Fibroblast of mammary gland (primary cell): ENCODE measurements around the gene NNT.

Experiments
- DNase-seq: peaks from one replicate; pipeline ENCODE4 v3.0.0-alpha.2; 2010; ENCODE audit warnings: low read depth
- H3K4me3 ChIP-seq: 2 replicates; pipeline ENCODE4 v1.5.1; 2011; ENCODE audit warnings: low read depth, mild to moderate bottlenecking, low read length, moderate library complexity; ENCODE audit not compliant: control insufficient read depth
- CTCF ChIP-seq: conservative IDR thresholded peaks from 2 replicates; pipeline ENCODE4 v1.5.1; 2011; ENCODE audit warnings: low read depth, low read length, inconsistent platforms; ENCODE audit not compliant: control insufficient read depth, insufficient read depth

The NNT gene

GRCh38 chr5:43560128-43560527 lies 42.9 kb upstream of the NNT start:
- TF ChIP-seq CTCF: no peak
- DNase-seq: peak; percentile 58
- H3K4me3 ChIP-seq: no peak overlapping the region

GRCh38 chr5:43561356-43561755 lies 41.6 kb upstream of the NNT start:
- H3K4me3 ChIP-seq: no peak overlapping the region
- no peak for TF ChIP-seq CTCF
- DNase-seq: peak; percentile 42

- no peak for TF ChIP-seq CTCF
- no peak overlapping the region for H3K4me3 ChIP-seq
- DNase-seq: no peak
Measured at GRCh38 chr5:43563321-43563720, 39.7 kb upstream of the NNT start.

GRCh38 chr5:43564289-43564850 lies 38.6 kb upstream of the NNT start:
- H3K4me3 ChIP-seq: no peak overlapping the region
- TF ChIP-seq CTCF: no peak
- no peak for DNase-seq

- no peak for TF ChIP-seq CTCF
- DNase-seq: no peak
Measured at GRCh38 chr5:43565043-43565442, 37.9 kb upstream of the NNT start.

GRCh38 chr5:43567967-43568366 lies 35.0 kb upstream of the NNT start:
- no peak for DNase-seq
- TF ChIP-seq CTCF: no peak
- no peak overlapping the region for H3K4me3 ChIP-seq

More at GRCh38 chr5:43565043-43565442, 37.9 kb upstream of the NNT start:
- no peak overlapping the region for H3K4me3 ChIP-seq

GRCh38 chr5:43569236-43569746 lies 33.7 kb upstream of the NNT start:
- no peak for TF ChIP-seq CTCF
- H3K4me3 ChIP-seq: no peak overlapping the region
- no peak for DNase-seq
